ENCODE measurements around the gene AFAP1L1.
"Not testable (repeated sequence)": the region's sequence is repeated elsewhere in the genome, so short reads cannot be mapped to it uniquely, and the experiment has no call there.

The AFAP1L1 gene

DNA sequence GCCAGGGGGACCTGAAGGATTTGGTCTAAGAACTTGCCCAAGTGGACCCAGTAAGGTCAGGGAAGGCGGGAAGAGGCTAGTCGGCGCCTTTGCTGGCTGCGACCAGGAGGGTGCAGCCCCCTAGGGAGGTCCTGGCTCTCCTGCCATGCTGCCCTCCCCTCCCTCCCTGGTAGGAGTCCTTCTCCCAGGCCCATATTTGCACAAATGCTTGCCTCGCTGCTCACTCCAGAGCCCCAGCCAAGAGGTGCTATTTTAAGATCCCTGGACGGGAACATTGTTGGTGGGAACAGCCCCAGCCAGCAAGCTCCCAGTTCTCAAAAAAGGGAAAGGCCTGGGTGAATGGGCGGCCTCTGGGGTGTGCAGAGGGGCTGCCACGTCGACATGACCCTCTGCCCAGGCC is 111.7 kb downstream of the AFAP1L1 start:
- TF ChIP-seq, protein P1, sequence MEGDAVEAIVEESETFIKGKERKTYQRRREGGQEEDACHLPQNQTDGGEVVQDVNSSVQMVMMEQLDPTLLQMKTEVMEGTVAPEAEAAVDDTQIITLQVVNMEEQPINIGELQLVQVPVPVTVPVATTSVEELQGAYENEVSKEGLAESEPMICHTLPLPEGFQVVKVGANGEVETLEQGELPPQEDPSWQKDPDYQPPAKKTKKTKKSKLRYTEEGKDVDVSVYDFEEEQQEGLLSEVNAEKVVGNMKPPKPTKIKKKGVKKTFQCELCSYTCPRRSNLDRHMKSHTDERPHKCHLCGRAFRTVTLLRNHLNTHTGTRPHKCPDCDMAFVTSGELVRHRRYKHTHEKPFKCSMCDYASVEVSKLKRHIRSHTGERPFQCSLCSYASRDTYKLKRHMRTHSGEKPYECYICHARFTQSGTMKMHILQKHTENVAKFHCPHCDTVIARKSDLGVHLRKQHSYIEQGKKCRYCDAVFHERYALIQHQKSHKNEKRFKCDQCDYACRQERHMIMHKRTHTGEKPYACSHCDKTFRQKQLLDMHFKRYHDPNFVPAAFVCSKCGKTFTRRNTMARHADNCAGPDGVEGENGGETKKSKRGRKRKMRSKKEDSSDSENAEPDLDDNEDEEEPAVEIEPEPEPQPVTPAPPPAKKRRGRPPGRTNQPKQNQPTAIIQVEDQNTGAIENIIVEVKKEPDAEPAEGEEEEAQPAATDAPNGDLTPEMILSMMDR (IDR thresholded peaks at IDR 0.05; ENCODE audit: extremely low read depth, missing control alignments), result no peak
- no peak for DNase-seq (ENCODE audit: low spot score)

- TF ChIP-seq, protein P1 (IDR thresholded peaks at IDR 0.05; ENCODE audit: extremely low read depth, missing control alignments), result no peak
- no peak for DNase-seq (ENCODE audit: low spot score)
Measured at GRCh38 chr5:149386166-149386565, 114.5 kb downstream of the AFAP1L1 start.

DNA sequence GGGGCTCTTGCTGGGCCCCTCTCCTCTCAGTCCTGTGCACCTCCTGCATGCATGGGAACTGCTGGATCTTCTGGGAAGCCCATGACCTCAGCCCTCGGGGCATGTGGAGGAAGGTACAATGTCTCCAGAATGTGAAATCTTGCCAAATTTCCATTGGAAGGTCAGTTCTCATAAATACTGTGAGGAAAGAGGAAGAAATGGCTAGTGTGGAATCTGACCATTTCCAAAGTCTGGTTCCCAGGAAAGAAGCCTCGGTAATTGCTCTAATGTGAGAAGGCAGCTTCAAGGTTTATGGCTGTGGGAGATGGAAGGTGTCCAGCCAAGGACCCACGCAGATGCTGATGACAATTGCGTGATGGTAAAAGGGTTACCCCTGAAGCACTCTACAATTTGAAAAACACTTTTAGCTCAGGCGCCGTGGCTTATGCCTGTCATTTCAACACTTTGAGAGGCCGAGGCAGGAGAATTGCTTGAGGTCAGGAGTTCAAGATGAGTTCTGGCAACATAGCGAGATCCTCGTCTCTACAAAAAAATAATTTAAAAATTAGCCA is 115.5 kb downstream of the AFAP1L1 start:
- no peak for DNase-seq (ENCODE audit: low spot score)
- TF ChIP-seq, protein P1 (IDR thresholded peaks at IDR 0.05; ENCODE audit: extremely low read depth, missing control alignments), result no peak

DNA sequence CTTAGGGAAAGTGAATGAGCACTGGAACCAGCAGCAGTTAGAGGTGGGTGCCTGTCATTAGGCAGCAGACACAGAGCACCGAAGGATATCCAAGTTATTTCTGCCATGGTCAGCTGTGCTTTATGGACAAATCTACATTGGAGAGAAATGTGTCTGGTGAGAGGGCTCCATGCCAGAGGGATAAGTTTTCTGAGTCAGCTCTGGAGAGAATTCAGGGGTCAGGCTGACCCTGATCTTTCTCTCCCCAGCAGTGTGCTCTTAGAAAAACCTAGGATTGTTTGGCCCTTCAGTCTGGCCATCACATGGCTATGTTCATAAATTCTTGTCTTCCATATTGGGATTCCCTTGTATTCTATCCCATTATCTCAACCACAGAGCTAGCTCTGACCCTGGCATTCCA is 116.3 kb downstream of the AFAP1L1 start:
- TF ChIP-seq, protein P1 (IDR thresholded peaks at IDR 0.05; ENCODE audit: extremely low read depth, missing control alignments), result no peak
- DNase-seq (ENCODE audit: low spot score), result no peak

- TF ChIP-seq, protein P1 (IDR thresholded peaks at IDR 0.05; ENCODE audit: extremely low read depth, missing control alignments), result no peak
- DNase-seq (ENCODE audit: low spot score), result no peak
Measured at GRCh38 chr5:149388498-149389190, 117.0 kb downstream of the AFAP1L1 start.

DNA sequence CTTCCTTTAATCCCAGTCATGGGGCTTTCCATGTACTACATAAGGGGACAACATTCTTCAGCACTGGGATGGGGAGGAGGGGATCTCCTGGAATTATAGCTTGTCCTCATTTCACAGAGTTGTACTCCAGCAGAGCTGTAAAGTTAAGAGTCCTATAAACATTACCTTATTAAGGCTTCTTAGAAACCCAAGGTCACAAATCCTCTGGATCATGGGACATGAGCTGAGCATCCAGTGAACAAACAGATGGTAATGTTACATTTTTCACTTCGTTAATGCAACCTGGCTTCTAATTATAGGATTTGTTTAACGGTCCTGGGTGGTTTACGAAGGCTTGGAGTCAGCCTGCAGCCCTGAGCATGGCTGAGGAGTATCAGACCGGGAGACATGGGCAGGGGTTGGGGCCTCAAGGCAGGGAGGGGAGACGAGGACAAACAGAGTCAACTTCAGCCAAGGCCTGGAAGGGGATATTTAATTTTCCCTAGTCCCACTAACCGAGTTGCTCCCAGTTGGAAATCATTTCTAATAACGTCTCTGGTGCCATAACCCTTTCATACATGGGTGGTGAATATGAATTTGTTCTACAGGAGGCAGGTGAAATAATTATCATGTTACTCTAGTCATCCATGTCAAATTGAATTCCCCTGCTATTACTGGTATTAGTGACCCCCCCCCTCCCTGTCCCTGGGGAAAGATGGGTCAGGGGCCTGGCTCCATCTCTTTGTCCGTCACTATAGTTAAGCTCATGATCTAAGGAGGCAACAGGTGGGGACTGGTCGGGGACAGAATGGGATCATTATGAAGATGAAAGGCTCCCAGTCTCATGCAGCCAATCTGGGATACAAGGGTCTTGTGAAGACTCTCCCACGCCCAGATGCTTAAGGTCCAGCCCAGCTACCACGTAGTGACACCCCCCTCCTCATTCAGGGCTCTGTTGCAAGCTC is 118.2 kb downstream of the AFAP1L1 start:
- DNase-seq (ENCODE audit: low spot score), result no peak
- TF ChIP-seq, protein P1 (IDR thresholded peaks at IDR 0.05; ENCODE audit: extremely low read depth, missing control alignments), result no peak

- DNase-seq (ENCODE audit: low spot score), result not testable (repeated sequence)
Measured at GRCh38 chr5:149391076-149391475, 119.4 kb downstream of the AFAP1L1 start.
